Suprapubic skin (tissue), 3 donors: Measurements from ENCODE around the gene PPP6R3.

Source experiments
- POLR2AphosphoS5 ChIP-seq, 3 donors: sonication (generic); formaldehyde crosslinking; IDR thresholded peaks; one replicate each; pipeline ENCODE4 v1.6.1; 2017; ENCODE audit warnings: antibody characterized with exemption in 3 of 3
- TF ChIP-seq, protein P1 (sequence below), 2 donors: fragments of 200-600 bp in 1 of 2; fragments of 450-650 bp in 1 of 2; sonication (generic) in 1 of 2; IDR thresholded peaks; one replicate each; pipeline ENCODE4 v1.5.1; 2016 to 2019; ENCODE audit warnings: antibody characterized with exemption in 2 of 2, mild to moderate bottlenecking in 1 of 2, moderate library complexity in 1 of 2

DNA sequence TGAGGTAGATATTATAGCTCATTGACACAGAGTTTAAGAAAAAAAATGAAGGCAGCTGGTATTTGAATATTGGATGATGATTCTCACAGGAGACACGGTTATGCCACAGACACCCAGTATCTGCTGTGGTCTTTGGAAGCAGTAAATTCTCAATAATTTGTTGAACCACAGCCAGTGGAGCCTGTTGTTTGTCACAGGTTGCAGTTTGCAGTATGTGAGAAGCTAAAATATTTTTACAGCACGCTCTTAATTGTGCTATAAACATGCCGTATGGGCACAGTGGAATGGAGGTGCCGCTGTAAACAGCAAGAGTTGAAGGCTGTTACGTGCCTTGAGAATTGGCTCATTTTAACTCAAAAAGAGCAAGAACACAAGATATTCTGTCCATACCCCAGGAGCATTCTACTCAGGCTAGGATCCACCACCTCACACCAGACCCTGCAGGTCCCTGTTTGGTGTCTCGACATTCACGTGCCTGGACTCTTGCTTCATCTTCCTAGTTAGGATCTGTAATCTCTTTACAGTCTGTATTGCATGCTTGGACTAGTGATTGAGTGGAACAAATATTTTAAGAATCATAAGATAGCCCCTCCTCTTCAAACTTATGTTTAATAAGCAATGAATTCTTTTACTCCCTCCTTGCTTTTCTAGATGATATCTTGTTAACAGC is 129.1 kb downstream of the PPP6R3 start:
- TF ChIP-seq POLR2AphosphoS5 (IDR thresholded peaks at IDR 0.05), result no peak
- TF ChIP-seq, protein P1, sequence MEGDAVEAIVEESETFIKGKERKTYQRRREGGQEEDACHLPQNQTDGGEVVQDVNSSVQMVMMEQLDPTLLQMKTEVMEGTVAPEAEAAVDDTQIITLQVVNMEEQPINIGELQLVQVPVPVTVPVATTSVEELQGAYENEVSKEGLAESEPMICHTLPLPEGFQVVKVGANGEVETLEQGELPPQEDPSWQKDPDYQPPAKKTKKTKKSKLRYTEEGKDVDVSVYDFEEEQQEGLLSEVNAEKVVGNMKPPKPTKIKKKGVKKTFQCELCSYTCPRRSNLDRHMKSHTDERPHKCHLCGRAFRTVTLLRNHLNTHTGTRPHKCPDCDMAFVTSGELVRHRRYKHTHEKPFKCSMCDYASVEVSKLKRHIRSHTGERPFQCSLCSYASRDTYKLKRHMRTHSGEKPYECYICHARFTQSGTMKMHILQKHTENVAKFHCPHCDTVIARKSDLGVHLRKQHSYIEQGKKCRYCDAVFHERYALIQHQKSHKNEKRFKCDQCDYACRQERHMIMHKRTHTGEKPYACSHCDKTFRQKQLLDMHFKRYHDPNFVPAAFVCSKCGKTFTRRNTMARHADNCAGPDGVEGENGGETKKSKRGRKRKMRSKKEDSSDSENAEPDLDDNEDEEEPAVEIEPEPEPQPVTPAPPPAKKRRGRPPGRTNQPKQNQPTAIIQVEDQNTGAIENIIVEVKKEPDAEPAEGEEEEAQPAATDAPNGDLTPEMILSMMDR (IDR thresholded peaks at IDR 0.05), result no peak
